Right lobe of liver (tissue), 6 donors: ENCODE data around the gene CYP3A4. TPM values are rescaled to one million over a fixed set of nuclear protein-coding genes. Genes with fewer than 3 reads are reported as not detected.
"Not testable (repeated sequence)": the region's sequence is repeated elsewhere in the genome, so short reads cannot be mapped to it uniquely, and the experiment has no call there.

Experiments used
- ATAC-seq, 4 donors: fragments of 200-7000 bp; cut with Tn5 transposase; one replicate each; pipeline ENCODE4 v1.9.1; 2020; ENCODE audit warnings: mild to moderate bottlenecking in 4 of 4, moderate library complexity in 4 of 4
- DNase-seq, 3 donors: peaks; one replicate each; pipeline ENCODE4 v3.0.0-alpha.2; 2020
- H3K27ac ChIP-seq, 3 donors: fragments of 200-600 bp; one replicate each; pipeline ENCODE4 v1.8.0; 2022
- H3K27me3 ChIP-seq, 2 donors: fragments of 200-600 bp; one replicate each; pipeline ENCODE4 v1.8.0; 2022
- H3K36me3 ChIP-seq, 4 donors: fragments of 200-600 bp; sonication (generic) in 1 of 4; one replicate each; pipeline versions ENCODE4 v1.5.1 to v1.8.0; 2017 to 2022; ENCODE audit warnings: control low read depth in 1 of 4
- H3K4me1 ChIP-seq, 4 donors: fragments of 200-600 bp; sonication (generic) in 1 of 4; one replicate each; pipeline versions ENCODE4 v1.5.1 to v1.8.0; 2017 to 2022; ENCODE audit warnings: control low read depth in 1 of 4
- H3K4me3 ChIP-seq, 3 donors: fragments of 200-600 bp; one replicate each; pipeline ENCODE4 v1.8.0; 2022
- H3K9me3 ChIP-seq, 4 donors: fragments of 200-600 bp; sonication (generic) in 1 of 4; one replicate each; pipeline versions ENCODE4 v1.5.1 to v1.8.0; 2017 to 2022; ENCODE audit warnings: control low read depth in 1 of 4
- POLR2A ChIP-seq: fragments of 450-650 bp; IDR thresholded peaks from one replicate; pipeline ENCODE4 v1.6.1; 2017; ENCODE audit warnings: antibody characterized with exemption, mild to moderate bottlenecking
- WGBS: methylation state at CpG from one replicate; pipeline ENCODE4 v1.1.6; 2018; ENCODE audit warnings: low coverage, low lambda C conversion rate; ENCODE audit not compliant: insufficient coverage; ENCODE audit errors: missing lambda C conversion rate; 5-methylcytosine and 5-hydroxymethylcytosine counted together
- intact Hi-C, 2 donors: fragments of 100-400 bp; cut with DNase I; formaldehyde crosslinking; loops; one replicate each; pipeline versions ENCODE4 v1.11.2 to v1.14.1; 2022
- total RNA-seq, 6 experiments: library from RNA; depleted of rRNA in 2 of 6; stranded (reverse); fragments of >200 nt in 2 of 6; fragmentation: NEBNext Ultra II Directional in 3 of 6; extraction: Animal tissue kit (Norgen Biotek cat#: 25700) in 3 of 6; gene quantifications; one replicate each; pipeline versions ENCODE4 v1.1.0 to v1.2.4, GENCODE V29; 2016 to 2023
- TF ChIP-seq, protein P1 (sequence below), 4 donors: fragments of 200-600 bp in 3 of 4; fragments of 450-650 bp in 1 of 4; IDR thresholded peaks; one replicate each; pipeline versions ENCODE4 v1.5.1 to v1.8.0; 2016 to 2022; ENCODE audit warnings: antibody characterized with exemption in 4 of 4, mild to moderate bottlenecking in 2 of 4
- donor health status: DM: no; HTN: yes; CAD: no.
- donor health status: DM: no; HTN: no; CAD: no.
- donor health status: DM: no; HTN: no; CAD: no.
- donor health status: DM: no; HTN: yes; CAD: no.
- donor health status: DM: no; HTN: yes; CAD: no.

CYP3A4 gene
- total RNA-seq, 6 experiments from 2014 or later = 443 to 12,747 (median 1,120) TPM

DNA sequence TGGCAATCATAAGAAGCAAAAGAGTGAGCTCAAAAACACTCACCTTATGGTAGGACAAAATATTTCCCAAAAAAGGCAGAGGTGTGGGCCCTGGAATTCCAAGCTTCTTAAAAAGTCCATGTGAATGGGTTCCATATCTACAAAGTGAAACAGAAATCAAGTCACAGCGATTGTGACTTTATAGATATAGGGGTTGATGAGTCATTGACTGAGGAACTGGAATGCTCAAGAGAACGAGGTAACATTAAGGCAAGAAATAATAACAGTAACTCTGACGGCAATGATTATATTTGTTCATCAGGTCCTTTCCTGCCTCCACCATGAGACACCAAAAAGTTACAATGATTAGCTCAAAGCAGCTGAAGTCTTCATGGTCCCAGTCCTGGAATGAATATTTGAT, 4.0 kb downstream of the CYP3A4 start:
- Histone ChIP-seq H3K4me3 (peak overlapping the region in 1 of 3 donors; percentile 61), H3K27me3 (no peaks in the 10 kb centered on the region), H3K9me3 (no peaks in the 10 kb centered on the region), H3K4me1 (peaks cover 0 to 6% (median 0%) of the 10 kb centered on the region in 4 donors), H3K36me3 (peaks cover 0 to 55% (median 5%) of the 10 kb centered on the region in 4 donors), H3K27ac (peak overlapping the region in 2 of 3 donors; percentile 32 to 95)
- WGBS = 71% methylated on average over 3 of the region's 3 CpGs
- no peak for DNase-seq
- intact Hi-C loops = no loop called here
- no peak for TF ChIP-seq POLR2A
- TF ChIP-seq, protein P1, sequence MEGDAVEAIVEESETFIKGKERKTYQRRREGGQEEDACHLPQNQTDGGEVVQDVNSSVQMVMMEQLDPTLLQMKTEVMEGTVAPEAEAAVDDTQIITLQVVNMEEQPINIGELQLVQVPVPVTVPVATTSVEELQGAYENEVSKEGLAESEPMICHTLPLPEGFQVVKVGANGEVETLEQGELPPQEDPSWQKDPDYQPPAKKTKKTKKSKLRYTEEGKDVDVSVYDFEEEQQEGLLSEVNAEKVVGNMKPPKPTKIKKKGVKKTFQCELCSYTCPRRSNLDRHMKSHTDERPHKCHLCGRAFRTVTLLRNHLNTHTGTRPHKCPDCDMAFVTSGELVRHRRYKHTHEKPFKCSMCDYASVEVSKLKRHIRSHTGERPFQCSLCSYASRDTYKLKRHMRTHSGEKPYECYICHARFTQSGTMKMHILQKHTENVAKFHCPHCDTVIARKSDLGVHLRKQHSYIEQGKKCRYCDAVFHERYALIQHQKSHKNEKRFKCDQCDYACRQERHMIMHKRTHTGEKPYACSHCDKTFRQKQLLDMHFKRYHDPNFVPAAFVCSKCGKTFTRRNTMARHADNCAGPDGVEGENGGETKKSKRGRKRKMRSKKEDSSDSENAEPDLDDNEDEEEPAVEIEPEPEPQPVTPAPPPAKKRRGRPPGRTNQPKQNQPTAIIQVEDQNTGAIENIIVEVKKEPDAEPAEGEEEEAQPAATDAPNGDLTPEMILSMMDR (IDR thresholded peaks at IDR 0.05) = no peak
- no peak for ATAC-seq

DNA sequence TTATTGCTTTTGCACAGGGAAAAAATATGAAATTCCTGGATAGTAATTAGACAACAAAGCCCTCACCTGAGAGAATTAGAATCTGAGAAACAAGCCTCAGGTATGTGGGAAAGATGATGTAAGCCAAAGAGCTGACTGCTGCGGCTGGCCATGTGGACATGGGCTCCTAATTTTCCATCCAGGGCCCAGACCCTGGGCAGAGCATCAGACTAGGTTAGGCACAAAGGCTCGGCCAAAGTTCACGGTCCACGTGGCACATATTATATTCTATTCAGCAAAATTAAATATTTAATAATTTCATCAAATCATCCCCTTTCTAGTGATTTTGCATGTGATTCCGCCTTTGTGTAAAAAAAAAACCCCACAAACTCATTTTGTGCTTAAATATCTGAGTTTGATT, 5.1 kb downstream of the CYP3A4 start:
- ATAC-seq (peak; percentile 3 to 69 (median 36)), DNase-seq (peak in 1 of 3 donors; percentile 68)
- no peaks in the 10 kb centered on the region for H3K27me3 ChIP-seq
- H3K4me3 ChIP-seq = peak overlapping the region in 1 of 3 donors; percentile 22
- H3K27ac ChIP-seq = peak overlapping the region in 2 of 3 donors; percentile 56 to 95
- TF ChIP-seq, protein P1 (IDR thresholded peaks at IDR 0.05) = no peak
- TF ChIP-seq POLR2A = no peak
- 37% methylated on average over 5 of the region's 5 CpGs for WGBS
- peaks cover 0 to 65% (median 5%) of the 10 kb centered on the region in 4 donors for H3K36me3 ChIP-seq
- no peaks in the 10 kb centered on the region for H3K4me1 ChIP-seq
- no peaks in the 10 kb centered on the region for H3K9me3 ChIP-seq
- intact Hi-C loops = no loop called here

DNA sequence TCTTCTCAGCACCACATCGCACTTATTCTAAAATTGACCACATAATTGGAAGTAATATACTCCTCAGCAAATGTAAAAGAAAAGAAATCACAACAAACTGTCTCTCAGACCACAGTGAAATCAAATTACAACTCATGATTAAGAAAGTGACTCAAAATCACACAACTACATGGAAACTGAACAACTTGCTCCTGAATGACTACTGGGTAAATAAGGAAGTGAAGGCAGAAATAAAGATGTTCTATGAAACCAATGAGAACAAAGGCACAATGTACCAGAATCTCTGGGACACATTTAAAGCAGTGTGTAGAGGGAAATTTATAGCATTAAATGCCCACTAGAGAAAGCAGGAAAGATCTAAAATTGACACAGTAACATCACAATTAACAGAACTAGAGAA, 10.6 kb downstream of the CYP3A4 start:
- H3K4me1 ChIP-seq, intact Hi-C loops, ATAC-seq, H3K9me3 ChIP-seq, H3K27me3 ChIP-seq, DNase-seq: not testable (repeated sequence)
- H3K36me3 ChIP-seq = peaks cover 0 to 83% (median 14%) of the 10 kb centered on the region in 4 donors
- H3K27ac ChIP-seq = peak overlapping the region in 2 of 3 donors; percentile 36 to 41
- WGBS = 85% methylated on average over 1 of the region's 1 CpG
- peak overlapping the region in 1 of 3 donors; percentile 30 for H3K4me3 ChIP-seq

DNA sequence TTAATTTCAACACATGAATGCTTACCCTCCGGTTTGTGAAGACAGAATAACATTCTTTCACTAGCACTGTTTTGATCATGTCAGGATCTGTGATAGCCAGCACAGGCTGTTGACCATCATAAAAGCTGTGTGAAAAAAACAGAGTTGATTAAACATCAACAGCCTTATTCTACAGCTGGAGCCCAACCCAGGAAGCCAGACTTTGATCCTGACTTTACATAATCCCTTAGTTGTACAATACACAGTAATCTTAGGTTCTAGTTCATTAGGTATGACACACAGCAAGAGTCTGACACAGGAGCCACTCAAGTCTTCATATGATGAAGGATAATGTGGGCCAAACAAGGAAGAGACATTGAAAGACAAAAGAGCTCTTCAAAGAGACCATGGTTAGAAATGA, 11.4 kb downstream of the CYP3A4 start:
- DNase-seq (no peak), ATAC-seq (peak in 3 of 4 donors; percentile 54 to 99 (median 93))
- Histone ChIP-seq H3K36me3 (peaks cover 0 to 83% (median 13%) of the 10 kb centered on the region in 4 donors), H3K27me3 (no peaks in the 10 kb centered on the region), H3K9me3 (no peaks in the 10 kb centered on the region), H3K4me3 (peak overlapping the region in 1 of 3 donors; percentile 1), H3K4me1 (peaks cover 0 to 1% (median 0%) of the 10 kb centered on the region in 4 donors), H3K27ac (peak overlapping the region; percentile 24 to 41 (median 36))
- intact Hi-C loops = no loop called here
- TF ChIP-seq, protein P1 (IDR thresholded peaks at IDR 0.05) = no peak
- no peak for TF ChIP-seq POLR2A
- 12% methylated on average over 1 of the region's 1 CpG for WGBS

DNA sequence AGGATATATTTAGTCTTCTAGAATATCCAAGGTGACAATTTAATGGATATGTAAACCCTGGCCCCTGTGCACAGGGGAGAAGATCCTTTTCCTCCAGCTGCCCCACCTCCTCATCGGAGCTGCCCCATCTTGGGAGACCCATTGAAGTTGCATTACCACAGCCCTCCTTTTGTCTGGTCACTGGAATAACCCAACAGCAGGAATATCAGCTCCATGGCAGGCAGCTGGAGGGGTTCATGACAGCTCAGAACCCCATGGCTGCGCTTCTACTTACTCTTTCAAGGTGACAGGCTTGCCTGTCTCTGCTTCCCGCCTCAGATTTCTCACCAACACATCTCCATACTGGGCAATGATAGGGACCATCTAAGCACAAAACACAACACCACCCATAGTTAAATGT, 14.5 kb downstream of the CYP3A4 start:
- peak in 1 of 3 donors; percentile 57 for DNase-seq
- ATAC-seq = peak in 2 of 4 donors; percentile 24 to 57
- H3K9me3 ChIP-seq, intact Hi-C loops, H3K4me3 ChIP-seq, H3K27me3 ChIP-seq: not testable (repeated sequence)
- 94% methylated on average over 3 of the region's 3 CpGs for WGBS
- peaks cover 0 to 99% (median 20%) of the 10 kb centered on the region in 4 donors for H3K36me3 ChIP-seq
- H3K27ac ChIP-seq = peak overlapping the region in 1 of 3 donors; percentile 17
- H3K4me1 ChIP-seq = peaks cover 0 to 18% (median 0%) of the 10 kb centered on the region in 4 donors
